Testis (tissue), 3 donors: Measurements from ENCODE around the gene L3MBTL4. TPM values are rescaled to one million over a fixed set of nuclear protein-coding genes. Genes with fewer than 3 reads are reported as not detected.

Source experiments
- DNase-seq: peaks from one replicate; pipeline ENCODE4 v3.0.0-alpha.2; 2019
- H3K27ac ChIP-seq, 2 donors: fragments of 200-600 bp; sonication (generic); one replicate each; pipeline ENCODE4 v1.5.1; 2019
- H3K27me3 ChIP-seq: fragments of 200-600 bp; sonication (generic); one replicate; pipeline ENCODE4 v1.5.1; 2019
- H3K36me3 ChIP-seq: fragments of 200-600 bp; sonication (generic); one replicate; pipeline ENCODE4 v1.5.1; 2017; ENCODE audit warnings: low read depth; ENCODE audit errors: missing control alignments
- H3K4me1 ChIP-seq: fragments of 200-600 bp; sonication (generic); one replicate; pipeline ENCODE4 v1.5.1; 2019
- H3K4me3 ChIP-seq, 2 donors: fragments of 200-600 bp; sonication (generic); one replicate each; pipeline ENCODE4 v1.5.1; 2017 to 2019
- H3K9me3 ChIP-seq: fragments of 200-600 bp; sonication (generic); one replicate; pipeline ENCODE4 v1.5.1; 2017
- POLR2A ChIP-seq: fragments of 450-650 bp; IDR thresholded peaks from one replicate; pipeline ENCODE4 v1.6.1; 2017; ENCODE audit warnings: antibody characterized with exemption, mild to moderate bottlenecking, moderate library complexity
- WGBS, 2 donors: methylation state at CpG; one replicate each; pipeline ENCODE4 v1.1.5; 2018; 5-methylcytosine and 5-hydroxymethylcytosine counted together
- intact Hi-C: fragments of 100-400 bp; cut with DNase I; formaldehyde crosslinking; loops from one replicate; pipeline ENCODE4 v1.15.1; 2023; ENCODE audit warnings: low total_unique reads
- polyA plus RNA-seq: library from polyadenylated mRNA; stranded (reverse); fragments of 350-450 nt; fragmentation: Illumina TruSeq; extraction: RNeasy Lipid Tissue Mini Kit (QIAGEN cat#74804); gene quantifications from one replicate; pipeline ENCODE4 v1.2.3, GENCODE V29; 2014; ENCODE audit warnings: low read depth, low replicate concordance; ENCODE audit not compliant: insufficient read depth
- total RNA-seq, 2 donors: library from RNA; depleted of rRNA; stranded (reverse); fragments of >200 nt; gene quantifications; one replicate each; pipeline ENCODE4 v1.2.3, GENCODE V29; 2016
- TF ChIP-seq, protein P1 (sequence below), 3 experiments: fragments of 450-650 bp in 2 of 3; fragments of 200-600 bp in 1 of 3; sonication (generic) in 1 of 3; IDR thresholded peaks; one replicate each; pipeline ENCODE4 v1.5.1; 2016 to 2019; ENCODE audit warnings: antibody characterized with exemption in 3 of 3, mild to moderate bottlenecking in 2 of 3, moderate library complexity in 1 of 3

Gene L3MBTL4
- total and polyA plus RNA-seq, 3 donors from 2014 or later = 26.6 to 50.9 (median 46.2) TPM

DNA sequence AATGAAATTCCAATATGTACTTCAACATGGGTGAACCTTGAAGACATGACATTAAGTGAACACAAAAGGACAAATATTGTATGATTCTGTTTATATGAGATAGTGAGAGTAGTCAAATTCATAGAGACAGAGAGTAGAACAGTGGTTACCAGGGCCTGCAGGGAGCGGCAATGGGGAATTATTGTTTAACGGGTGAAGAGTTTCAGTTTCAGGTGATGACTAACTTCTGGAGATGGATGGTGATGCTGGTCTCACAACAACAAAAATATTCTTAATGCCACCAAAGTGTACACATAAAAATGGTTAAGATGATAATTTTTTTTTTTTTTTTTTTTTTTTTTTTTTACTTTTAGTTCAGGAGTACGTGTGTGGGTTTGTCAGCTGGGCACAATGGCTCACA lies 410.0 kb downstream of the L3MBTL4 start:
- Histone ChIP-seq H3K27me3 (no peaks in the 10 kb centered on the region), H3K27ac (no peak overlapping the region), H3K4me1 (no peaks in the 10 kb centered on the region), H3K9me3 (no peaks in the 10 kb centered on the region), H3K36me3 (no peaks in the 10 kb centered on the region), H3K4me3 (no peak overlapping the region)
- DNase-seq = no peak
- TF ChIP-seq, protein P1, sequence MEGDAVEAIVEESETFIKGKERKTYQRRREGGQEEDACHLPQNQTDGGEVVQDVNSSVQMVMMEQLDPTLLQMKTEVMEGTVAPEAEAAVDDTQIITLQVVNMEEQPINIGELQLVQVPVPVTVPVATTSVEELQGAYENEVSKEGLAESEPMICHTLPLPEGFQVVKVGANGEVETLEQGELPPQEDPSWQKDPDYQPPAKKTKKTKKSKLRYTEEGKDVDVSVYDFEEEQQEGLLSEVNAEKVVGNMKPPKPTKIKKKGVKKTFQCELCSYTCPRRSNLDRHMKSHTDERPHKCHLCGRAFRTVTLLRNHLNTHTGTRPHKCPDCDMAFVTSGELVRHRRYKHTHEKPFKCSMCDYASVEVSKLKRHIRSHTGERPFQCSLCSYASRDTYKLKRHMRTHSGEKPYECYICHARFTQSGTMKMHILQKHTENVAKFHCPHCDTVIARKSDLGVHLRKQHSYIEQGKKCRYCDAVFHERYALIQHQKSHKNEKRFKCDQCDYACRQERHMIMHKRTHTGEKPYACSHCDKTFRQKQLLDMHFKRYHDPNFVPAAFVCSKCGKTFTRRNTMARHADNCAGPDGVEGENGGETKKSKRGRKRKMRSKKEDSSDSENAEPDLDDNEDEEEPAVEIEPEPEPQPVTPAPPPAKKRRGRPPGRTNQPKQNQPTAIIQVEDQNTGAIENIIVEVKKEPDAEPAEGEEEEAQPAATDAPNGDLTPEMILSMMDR (IDR thresholded peaks at IDR 0.05) = no peak
- no peak for TF ChIP-seq POLR2A
- 93 to 94% methylated on average over 3 of the region's 3 CpGs for WGBS, 2 donors
- intact Hi-C loops = no loop called here

DNA sequence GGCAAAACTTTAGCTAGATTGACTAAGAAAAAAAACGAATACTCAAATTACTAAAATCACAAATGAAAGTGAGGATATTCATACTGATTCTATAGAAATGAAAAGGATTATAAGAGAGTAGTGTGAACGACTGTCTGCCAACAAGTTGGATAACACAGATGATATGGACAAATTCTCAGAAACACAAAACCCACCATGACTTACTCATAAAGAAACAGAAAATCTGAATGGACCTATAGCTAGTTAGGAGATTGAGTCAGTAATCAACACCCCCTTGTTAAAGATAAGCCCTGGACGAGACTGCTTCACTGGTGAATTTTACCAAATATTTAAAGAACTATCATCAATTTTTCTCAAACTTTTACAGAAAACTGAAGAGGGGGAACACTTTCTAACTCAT lies 410.6 kb downstream of the L3MBTL4 start:
- Histone ChIP-seq H3K27ac (no peak overlapping the region), H3K27me3 (no peaks in the 10 kb centered on the region), H3K9me3 (no peaks in the 10 kb centered on the region), H3K4me1 (no peaks in the 10 kb centered on the region), H3K4me3 (no peak overlapping the region), H3K36me3 (no peaks in the 10 kb centered on the region)
- TF ChIP-seq POLR2A = no peak
- TF ChIP-seq, protein P1 (IDR thresholded peaks at IDR 0.05) = no peak
- WGBS, 2 donors = 70 to 86% methylated on average over 3 of the region's 3 CpGs
- no peak for DNase-seq
- intact Hi-C loops = no loop called here

DNA sequence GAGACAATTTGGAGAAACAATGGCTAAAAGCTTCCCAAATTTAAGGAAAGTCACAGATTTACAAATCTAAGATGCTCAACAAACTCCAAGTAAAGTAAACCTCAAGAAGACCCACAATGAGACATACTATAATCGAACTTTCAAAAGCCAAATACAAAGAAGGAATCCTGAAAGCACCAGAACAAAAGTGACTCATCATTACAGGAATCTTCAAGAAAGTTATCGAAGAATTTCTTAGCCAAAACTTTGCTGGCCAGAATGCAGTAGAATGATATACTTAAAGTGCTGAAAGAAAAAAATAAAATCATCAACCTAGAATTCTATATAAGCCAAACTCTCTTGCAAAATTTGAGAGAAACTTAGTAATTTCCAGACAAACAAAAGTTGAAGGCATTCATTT lies 412.8 kb downstream of the L3MBTL4 start:
- Histone ChIP-seq H3K9me3 (no peaks in the 10 kb centered on the region), H3K4me3 (no peak overlapping the region), H3K27me3 (no peaks in the 10 kb centered on the region), H3K27ac (no peak overlapping the region), H3K4me1 (no peaks in the 10 kb centered on the region), H3K36me3 (no peaks in the 10 kb centered on the region)
- intact Hi-C loops = no loop called here
- DNase-seq = no peak
- WGBS, 2 donors = 81 to 94% methylated on average over 2 of the region's 2 CpGs
- TF ChIP-seq POLR2A = no peak
- TF ChIP-seq, protein P1 (IDR thresholded peaks at IDR 0.05) = no peak

DNA sequence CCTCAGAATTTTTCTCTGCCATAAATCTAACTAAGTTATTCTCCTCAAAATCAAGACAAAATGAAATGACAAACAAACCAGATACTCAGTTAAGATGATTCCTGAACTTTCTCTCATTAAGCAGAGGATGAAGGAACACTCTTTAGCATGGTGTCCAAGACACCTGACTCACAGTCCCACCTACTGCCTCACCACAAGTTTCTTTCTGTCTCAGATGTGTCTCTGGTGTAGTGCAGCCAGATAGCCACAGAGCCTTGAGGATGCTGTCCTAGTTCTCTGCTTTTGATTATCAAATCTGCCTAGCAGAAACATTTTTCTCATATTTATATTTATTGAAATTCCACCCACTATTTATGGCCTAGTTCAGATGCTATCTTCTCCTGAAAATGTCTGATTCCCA lies 415.8 kb downstream of the L3MBTL4 start:
- H3K27ac ChIP-seq = no peak overlapping the region
- no peaks in the 10 kb centered on the region for H3K4me1 ChIP-seq
- intact Hi-C loops = no loop called here
- H3K36me3 ChIP-seq = no peaks in the 10 kb centered on the region
- H3K4me3 ChIP-seq = no peak overlapping the region
- no peaks in the 10 kb centered on the region for H3K27me3 ChIP-seq
- TF ChIP-seq POLR2A = no peak
- TF ChIP-seq, protein P1 (IDR thresholded peaks at IDR 0.05) = no peak
- H3K9me3 ChIP-seq = no peaks in the 10 kb centered on the region
- DNase-seq = no peak

DNA sequence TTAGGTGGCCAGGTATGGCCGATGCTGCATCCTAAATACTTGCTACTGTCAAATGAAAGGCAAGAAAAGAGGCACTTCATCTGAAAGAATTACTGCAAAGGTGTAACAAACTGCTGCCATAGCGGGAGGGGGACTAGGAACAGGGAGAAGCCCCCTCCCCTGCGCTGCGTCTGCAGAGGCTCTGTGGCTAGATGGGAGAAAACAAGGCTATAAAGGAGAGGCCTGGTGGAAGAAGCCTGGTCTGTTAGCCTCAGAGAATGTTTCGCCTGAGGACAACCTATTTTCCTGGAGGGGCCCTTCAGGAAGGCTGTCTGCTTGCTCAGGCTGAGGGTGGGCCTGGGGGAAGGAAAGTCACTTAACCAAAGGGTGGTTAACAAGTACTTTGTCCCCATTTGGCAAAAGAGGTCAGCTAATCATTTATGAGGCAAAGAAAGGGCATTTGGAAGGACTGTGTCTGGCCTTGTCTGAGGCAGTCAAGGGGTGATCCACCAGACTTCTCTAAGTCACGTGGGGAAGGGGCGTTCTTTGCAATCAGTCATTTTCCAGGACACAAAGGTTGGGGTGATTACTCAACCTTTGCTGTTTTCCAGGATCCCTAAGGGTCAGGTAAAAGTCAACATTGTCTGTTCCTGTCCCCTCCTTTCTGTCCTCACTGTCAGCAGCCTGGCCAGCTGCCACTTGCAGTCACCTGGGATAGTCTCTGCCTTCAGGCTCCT lies 416.4 kb downstream of the L3MBTL4 start:
- Histone ChIP-seq H3K27me3 (no peaks in the 10 kb centered on the region), H3K36me3 (no peaks in the 10 kb centered on the region), H3K4me3 (no peak overlapping the region), H3K27ac (no peak overlapping the region), H3K9me3 (no peaks in the 10 kb centered on the region), H3K4me1 (no peaks in the 10 kb centered on the region)
- WGBS, 2 donors = 72 to 73% methylated on average over 7 of the region's 7 CpGs
- intact Hi-C loops = no loop called here
- no peak for DNase-seq
- TF ChIP-seq POLR2A = no peak
- TF ChIP-seq, protein P1 (IDR thresholded peaks at IDR 0.05) = no peak
